Subcutaneous adipose tissue (tissue), 4 donors: ENCODE results near the gene IDH2. TPM values are rescaled to one million over a fixed set of nuclear protein-coding genes. Genes with fewer than 3 reads are reported as not detected.

ENCODE experiments used
- CTCF ChIP-seq: fragments of 450-650 bp; IDR thresholded peaks from one replicate; pipeline ENCODE4 v1.5.1; 2016; ENCODE audit warnings: low read depth, mild to moderate bottlenecking, control low read depth, antibody characterized with exemption, moderate library complexity
- total RNA-seq, 4 donors: library from RNA; depleted of rRNA; stranded (reverse); fragments of >200 nt; gene quantifications; one replicate each; pipeline ENCODE4 v1.1.0, GENCODE V29; 2016

IDH2 gene
- total RNA-seq, 4 donors from 2014 or later: 17.6 to 69.9 (median 26.8) TPM

- TF ChIP-seq CTCF: no peak
Observed at GRCh38 chr15:90062462-90062932, 39.8 kb downstream of the IDH2 start.

- no peak for TF ChIP-seq CTCF
Observed at GRCh38 chr15:90062023-90062442, 40.2 kb downstream of the IDH2 start.

GRCh38 chr15:90060797-90061196 is 41.5 kb downstream of the IDH2 start:
- no peak for TF ChIP-seq CTCF

- no peak for TF ChIP-seq CTCF
Observed at GRCh38 chr15:90059208-90059985, 42.9 kb downstream of the IDH2 start.

GRCh38 chr15:90058775-90059174 is 43.5 kb downstream of the IDH2 start:
- TF ChIP-seq CTCF: no peak

- TF ChIP-seq CTCF: no peak
Observed at GRCh38 chr15:90058308-90058707, 44.0 kb downstream of the IDH2 start.

- no peak for TF ChIP-seq CTCF
Observed at GRCh38 chr15:90056529-90056928, 45.7 kb downstream of the IDH2 start.
